Activated CD8-positive, alpha-beta T cell treated with anti-CD3 and anti-CD28 coated beads for 36 hours (primary cell): ENCODE data around the gene ENO4. TPM values are rescaled to one million over a fixed set of nuclear protein-coding genes. Genes with fewer than 3 reads are reported as not detected.

Experiments used
- ATAC-seq: fragments of 200-7000 bp; cut with Tn5 transposase; one replicate; pipeline ENCODE4 v1.10.0; 2021; ENCODE audit warnings: mild to moderate bottlenecking, moderate library complexity
- CTCF ChIA-PET: fragments of 350-600 bp; sonication (Branson Sonifier 250); formaldehyde crosslinking; loops from one replicate; lab custom pipeline; 2021; ENCODE audit warnings: antibody characterized with exemption; lab: Charles Lee
- POLR2A ChIA-PET: fragments of 350-600 bp; sonication (Branson Sonifier 250); formaldehyde crosslinking; loops from one replicate; lab custom pipeline; 2021; ENCODE audit warnings: antibody characterized with exemption; lab: Charles Lee
- DNase-seq: peaks from one replicate; pipeline ENCODE4 v3.0.0-alpha.2; 2020
- H3K27ac Mint-ChIP-seq: one replicate; pipeline ENCODE4 v1.8.0; 2021; ENCODE audit warnings: mild to moderate bottlenecking, mixed read lengths
- H3K27me3 Mint-ChIP-seq: one replicate; pipeline ENCODE4 v1.8.0; 2021; ENCODE audit warnings: mixed read lengths
- H3K36me3 Mint-ChIP-seq: one replicate; pipeline ENCODE4 v1.8.0; 2021; ENCODE audit warnings: low read depth, mixed read lengths
- H3K4me1 Mint-ChIP-seq: one replicate; pipeline ENCODE4 v1.8.0; 2021; ENCODE audit warnings: low read depth, mixed read lengths
- H3K4me3 Mint-ChIP-seq: one replicate; pipeline ENCODE4 v1.8.0; 2021; ENCODE audit warnings: mild to moderate bottlenecking, moderate library complexity, mixed read lengths
- H3K9me3 Mint-ChIP-seq: one replicate; pipeline ENCODE4 v1.8.0; 2021; ENCODE audit warnings: mixed read lengths
- CTCF ChIP-seq: fragments of 200-600 bp; IDR thresholded peaks from one replicate; pipeline ENCODE4 v1.8.0; 2022; ENCODE audit warnings: antibody characterized with exemption, mild to moderate bottlenecking
- intact Hi-C: fragments of 100-400 bp; cut with micrococcal nuclease; formaldehyde crosslinking; loops from one replicate; pipeline ENCODE4 v1.10.0; 2022
- total RNA-seq, 2 experiments: library from RNA; stranded (reverse); gene quantifications; one replicate each; pipeline ENCODE4 v1.2.3, GENCODE V29; 2021

ENO4 gene
- total RNA-seq, 2 experiments from 2014 or later: not detected

DNA sequence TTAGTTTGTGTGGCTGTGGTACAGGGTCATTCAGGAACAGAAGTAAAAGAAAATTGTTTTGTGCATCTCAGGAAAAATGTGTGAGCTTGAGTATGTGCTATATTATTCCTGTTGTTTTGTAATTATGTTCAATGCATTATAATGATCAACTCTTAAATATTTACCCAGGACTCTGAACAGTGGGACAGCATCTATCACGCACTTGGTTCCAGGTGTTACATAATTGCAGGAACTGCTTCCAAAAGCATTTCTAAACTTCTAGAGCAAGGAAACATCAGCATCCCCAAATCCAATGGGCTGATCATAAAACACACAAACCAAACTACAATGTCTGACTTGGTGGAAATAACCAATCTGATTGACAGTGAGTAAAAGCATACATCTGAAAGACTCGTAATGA is 26.6 kb downstream of the ENO4 start:
- ChIA-PET CTCF (no interaction called here), POLR2A (interaction anchor here (0.6 kb wide), 1 partner anchor 241 kb away, joined by 3 read pairs; no protein-coding TSS in a partner anchor)
- Mint-ChIP-seq H3K9me3 (no peaks in the 10 kb centered on the region), H3K27ac (no peak overlapping the region), H3K36me3 (no peaks in the 10 kb centered on the region), H3K27me3 (peaks cover under 1% of the 10 kb centered on the region), H3K4me1 (no peaks in the 10 kb centered on the region), H3K4me3 (no peak overlapping the region)
- ATAC-seq (no peak), DNase-seq (no peak)
- TF ChIP-seq CTCF: no peak
- intact Hi-C loops: no loop called here

GRCh38 chr10:116877391-116877790 is 28.1 kb downstream of the ENO4 start:
- H3K27me3 Mint-ChIP-seq: peaks cover 5% of the 10 kb centered on the region
- H3K27ac Mint-ChIP-seq: no peak overlapping the region
- H3K4me1 Mint-ChIP-seq: no peaks in the 10 kb centered on the region
- ChIA-PET CTCF (no interaction called here), POLR2A (no interaction called here)
- H3K4me3 Mint-ChIP-seq: no peak overlapping the region
- no peak for TF ChIP-seq CTCF
- intact Hi-C loops: no loop called here
- H3K9me3 Mint-ChIP-seq: no peaks in the 10 kb centered on the region
- no peak for ATAC-seq
- no peaks in the 10 kb centered on the region for H3K36me3 Mint-ChIP-seq
- no peak for DNase-seq

GRCh38 chr10:116878123-116878522 is 28.8 kb downstream of the ENO4 start:
- H3K27ac Mint-ChIP-seq: no peak overlapping the region
- no peaks in the 10 kb centered on the region for H3K36me3 Mint-ChIP-seq
- TF ChIP-seq CTCF: no peak
- peaks cover 5% of the 10 kb centered on the region for H3K27me3 Mint-ChIP-seq
- ATAC-seq (no peak), DNase-seq (no peak)
- H3K4me3 Mint-ChIP-seq: no peak overlapping the region
- ChIA-PET CTCF (no interaction called here), POLR2A (no interaction called here)
- no peaks in the 10 kb centered on the region for H3K9me3 Mint-ChIP-seq
- H3K4me1 Mint-ChIP-seq: no peaks in the 10 kb centered on the region
- intact Hi-C loops: no loop called here

DNA sequence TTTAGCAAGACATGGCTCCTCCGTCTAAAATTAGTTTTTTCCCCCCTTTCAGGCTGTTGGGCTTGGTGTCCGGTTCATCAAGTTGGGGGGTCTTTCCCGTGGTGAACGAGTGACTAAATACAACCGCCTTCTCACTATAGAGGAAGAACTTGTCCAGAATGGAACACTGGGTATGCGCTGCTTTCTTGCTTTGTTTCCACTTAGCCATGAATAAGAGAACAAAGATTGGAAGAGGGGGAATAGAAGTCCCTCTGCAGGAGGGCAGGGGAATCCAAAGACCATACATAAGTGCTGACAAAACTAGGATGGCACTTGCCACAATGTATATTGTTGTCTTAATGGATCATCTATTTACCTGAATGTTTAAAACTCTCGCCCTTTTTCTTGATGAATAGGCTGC is 30.5 kb downstream of the ENO4 start:
- Mint-ChIP-seq H3K4me1 (no peaks in the 10 kb centered on the region), H3K9me3 (no peaks in the 10 kb centered on the region), H3K36me3 (no peaks in the 10 kb centered on the region), H3K27ac (no peak overlapping the region), H3K27me3 (peaks cover 7% of the 10 kb centered on the region), H3K4me3 (no peak overlapping the region)
- CTCF ChIA-PET: no interaction called here
- intact Hi-C loops: no loop called here
- no peak for ATAC-seq
- no peak for TF ChIP-seq CTCF
- POLR2A ChIA-PET: no interaction called here
- no peak for DNase-seq

GRCh38 chr10:116880716-116881482 is 31.6 kb downstream of the ENO4 start:
- no peaks in the 10 kb centered on the region for H3K36me3 Mint-ChIP-seq
- intact Hi-C loops: no loop called here
- no peak for ATAC-seq
- no peak for DNase-seq
- no peaks in the 10 kb centered on the region for H3K4me1 Mint-ChIP-seq
- H3K27ac Mint-ChIP-seq: no peak overlapping the region
- POLR2A ChIA-PET: no interaction called here
- H3K4me3 Mint-ChIP-seq: no peak overlapping the region
- H3K9me3 Mint-ChIP-seq: no peaks in the 10 kb centered on the region
- TF ChIP-seq CTCF: no peak
- CTCF ChIA-PET: no interaction called here
- H3K27me3 Mint-ChIP-seq: peaks cover 7% of the 10 kb centered on the region
